ENCODE data around the gene PADI1. TPM values are rescaled to one million over a fixed set of nuclear protein-coding genes. Genes with fewer than 3 reads are reported as not detected.

Gene PADI1
- total RNA-seq, 2 experiments from 2014 or later, result not detected

GRCh38 chr1:17280894-17281293 lies 76.0 kb downstream of the PADI1 start:
- intact Hi-C loops (cut with micrococcal nuclease; ENCODE audit: unreplicated experiment), result no loop called here
- POLR2A ChIA-PET, result no interaction called here
- DNase-seq (ENCODE audit: low spot score), result no peak
- Histone ChIP-seq H2AFZ (ENCODE audit: low read length) (no peak overlapping the region), H3K4me1 (ENCODE audit: insufficient read depth, low read length, poor library complexity, severe bottlenecking) (no peaks in the 10 kb centered on the region), H3K27ac (ENCODE audit: low read depth, low read length, poor library complexity, severe bottlenecking) (no peak overlapping the region), H3K79me2 (ENCODE audit: insufficient read depth, low read depth, low read length) (no peaks in the 10 kb centered on the region), H3K9me2 (ENCODE audit: insufficient read depth, low read length) (no peaks in the 10 kb centered on the region), H4K20me1 (ENCODE audit: insufficient read depth, low read length) (no peaks in the 10 kb centered on the region), H3K36me3 (ENCODE audit: insufficient read depth, low read length) (no peaks in the 10 kb centered on the region), H3K4me3 (ENCODE audit: low read depth, low read length, poor library complexity, severe bottlenecking) (no peak overlapping the region), H3K9me3 (ENCODE audit: low read length) (no peaks in the 10 kb centered on the region), H3K4me2 (ENCODE audit: low read length) (no peak overlapping the region)
- BruUV-seq (replicated peaks), result no TSS peak
- CTCF ChIA-PET (ENCODE audit: unreplicated experiment), result no interaction called here
- TF ChIP-seq EZH2phosphoT487 (IDR thresholded peaks at IDR 0.05; ENCODE audit: borderline replicate concordance, low read depth, low read length) (no peak), CTCF (conservative IDR thresholded peaks at IDR 0.05; ENCODE audit: low read length) (no peak)

- no peak for DNase-seq (ENCODE audit: low spot score)
Observed at GRCh38 chr1:17281775-17282181, 76.8 kb downstream of the PADI1 start.

More at GRCh38 chr1:17281775-17282181, 76.8 kb downstream of the PADI1 start:
- no TSS peak for BruUV-seq (replicated peaks)
- intact Hi-C loops (cut with micrococcal nuclease; ENCODE audit: unreplicated experiment), result no loop called here
- CTCF ChIA-PET (ENCODE audit: unreplicated experiment), result no interaction called here
- Histone ChIP-seq H3K9me2 (ENCODE audit: insufficient read depth, low read length) (no peaks in the 10 kb centered on the region), H2AFZ (ENCODE audit: low read length) (no peak overlapping the region), H3K9me3 (ENCODE audit: low read length) (no peaks in the 10 kb centered on the region), H3K4me3 (ENCODE audit: low read depth, low read length, poor library complexity, severe bottlenecking) (no peak overlapping the region), H3K79me2 (ENCODE audit: insufficient read depth, low read depth, low read length) (no peaks in the 10 kb centered on the region), H3K4me1 (ENCODE audit: insufficient read depth, low read length, poor library complexity, severe bottlenecking) (no peaks in the 10 kb centered on the region), H4K20me1 (ENCODE audit: insufficient read depth, low read length) (no peaks in the 10 kb centered on the region), H3K36me3 (ENCODE audit: insufficient read depth, low read length) (no peaks in the 10 kb centered on the region), H3K4me2 (ENCODE audit: low read length) (no peak overlapping the region), H3K27ac (ENCODE audit: low read depth, low read length, poor library complexity, severe bottlenecking) (no peak overlapping the region)
- POLR2A ChIA-PET, result no interaction called here
- TF ChIP-seq CTCF (conservative IDR thresholded peaks at IDR 0.05; ENCODE audit: low read length) (no peak), EZH2phosphoT487 (IDR thresholded peaks at IDR 0.05; ENCODE audit: borderline replicate concordance, low read depth, low read length) (no peak)
